ENCODE results near the gene AGBL4.

GRCh38 chr1:49016030-49016977 lies 1007.5 kb downstream of the AGBL4 start:
- TF ChIP-seq CTCF (conservative IDR thresholded peaks at IDR 0.05; ENCODE audit: low read depth, low read length): no peak
- TF ChIP-seq EZH2phosphoT487 (IDR thresholded peaks at IDR 0.05; ENCODE audit: borderline replicate concordance, low read length): no peak
